Germinal center (tissue), 1 donor: ENCODE measurements around the gene OR7D2.
"Not testable (repeated sequence)": the region's sequence is repeated elsewhere in the genome, so short reads cannot be mapped to it uniquely, and the experiment has no call there.

ENCODE experiments used
- DNase-seq: peaks from one replicate; pipeline ENCODE4 v3.0.0; 2012; ENCODE audit warnings: mixed read lengths, low spot score

OR7D2 gene

GRCh38 chr19:9178901-9179300 is at the start of gene OR7D2:
Gene OR7D2 (plus strand): TSS chr19:9178979. CDS start chr19:9185782, 6,803 bp downstream.
- DNase-seq = no peak

- peak; percentile 44 for DNase-seq
Observed at GRCh38 chr19:9130965-9131364, 47.8 kb upstream of the OR7D2 start.

- DNase-seq = no peak
Observed at GRCh38 chr19:9132422-9132821, 46.4 kb upstream of the OR7D2 start.

GRCh38 chr19:9139609-9140158 is 39.1 kb upstream of the OR7D2 start:
- no peak for DNase-seq

GRCh38 chr19:9140159-9140874 is 38.5 kb upstream of the OR7D2 start, which contains the start of gene ZNF317:
Gene ZNF317 (plus strand): TSS chr19:9140397. CDS start chr19:9156017, 15,620 bp downstream.
- peak; percentile 87 for DNase-seq

GRCh38 chr19:9144920-9145319 is 33.9 kb upstream of the OR7D2 start:
- no peak for DNase-seq

GRCh38 chr19:9146882-9147281 is 31.9 kb upstream of the OR7D2 start:
- DNase-seq = no peak

GRCh38 chr19:9148697-9149096 is 30.1 kb upstream of the OR7D2 start:
- DNase-seq = no peak

- DNase-seq = no peak
Observed at GRCh38 chr19:9149997-9150396, 28.8 kb upstream of the OR7D2 start.

GRCh38 chr19:9150650-9151049 is 28.1 kb upstream of the OR7D2 start:
- DNase-seq = no peak

- no peak for DNase-seq
Observed at GRCh38 chr19:9151367-9151766, 27.4 kb upstream of the OR7D2 start.

GRCh38 chr19:9155591-9155990 is 23.2 kb upstream of the OR7D2 start:
- DNase-seq = no peak

GRCh38 chr19:9156304-9156703 is 22.5 kb upstream of the OR7D2 start:
- DNase-seq = peak; percentile 19

GRCh38 chr19:9159891-9160290 is 18.9 kb upstream of the OR7D2 start:
- DNase-seq = no peak

GRCh38 chr19:9161427-9161826 is 17.4 kb upstream of the OR7D2 start:
- DNase-seq = no peak

- DNase-seq = no peak
Observed at GRCh38 chr19:9165261-9165660, 13.5 kb upstream of the OR7D2 start.

GRCh38 chr19:9166846-9167245 is 11.9 kb upstream of the OR7D2 start:
- no peak for DNase-seq

- DNase-seq = no peak
Observed at GRCh38 chr19:9171393-9171991, 7.3 kb upstream of the OR7D2 start.

- no peak for DNase-seq
Observed at GRCh38 chr19:9175326-9175725, 3.5 kb upstream of the OR7D2 start.

GRCh38 chr19:9183000-9183399 is 4.2 kb downstream of the OR7D2 start:
- no peak for DNase-seq

GRCh38 chr19:9187191-9187590 is 8.4 kb downstream of the OR7D2 start:
- DNase-seq = no peak

- no peak for DNase-seq
Observed at GRCh38 chr19:9189535-9189934, 10.8 kb downstream of the OR7D2 start.

GRCh38 chr19:9198044-9198443 is 19.3 kb downstream of the OR7D2 start:
- not testable (repeated sequence) for DNase-seq
